Trophoblast cell (in vitro differentiated cells and primary cell): ENCODE measurements around the gene SUCLG2.

Experiments used
- DNase-seq, 2 donors: peaks; one replicate each; pipeline ENCODE4 v3.0.0-alpha.2; 2016
- H2AFZ ChIP-seq: 2 replicates; pipeline ENCODE4 v1.6.1; 2013; ENCODE audit warnings: low read length, moderate library complexity, mild to moderate bottlenecking; ENCODE audit not compliant: insufficient read depth, poor library complexity
- H2AK5ac ChIP-seq: 2 replicates; pipeline ENCODE4 v1.6.1; 2013; ENCODE audit warnings: mild to moderate bottlenecking, low read length
- H2BK120ac ChIP-seq: 2 replicates; pipeline ENCODE4 v1.6.1; 2013; ENCODE audit warnings: low read length, mild to moderate bottlenecking, moderate library complexity; ENCODE audit not compliant: insufficient read depth, poor library complexity
- H2BK12ac ChIP-seq: 2 replicates; pipeline ENCODE4 v1.6.1; 2013; ENCODE audit warnings: mild to moderate bottlenecking, low read length, moderate library complexity
- H2BK5ac ChIP-seq: 2 replicates; pipeline ENCODE4 v1.6.1; 2013; ENCODE audit warnings: low read length, low read depth, moderate library complexity, mild to moderate bottlenecking; ENCODE audit not compliant: poor library complexity
- H3K14ac ChIP-seq: 2 replicates; pipeline ENCODE4 v1.6.1; 2013; ENCODE audit warnings: mild to moderate bottlenecking, low read length
- H3K18ac ChIP-seq: 2 replicates; pipeline ENCODE4 v1.6.1; 2013; ENCODE audit warnings: mild to moderate bottlenecking, low read length
- H3K23ac ChIP-seq: 2 replicates; pipeline ENCODE4 v1.6.1; 2013; ENCODE audit warnings: low read length
- H3K27ac ChIP-seq: 2 replicates; pipeline ENCODE4 v1.5.1; 2013; ENCODE audit warnings: low read depth, mild to moderate bottlenecking, inconsistent platforms, low read length, moderate library complexity
- H3K27me3 ChIP-seq: 2 replicates; pipeline ENCODE4 v1.6.1; 2013; ENCODE audit warnings: inconsistent platforms, mild to moderate bottlenecking, low read length, moderate library complexity; ENCODE audit not compliant: insufficient read depth
- H3K36me3 ChIP-seq, 2 experiments: 1 replicate in 1 of 2; 2 replicates in 1 of 2; pipeline ENCODE4 v1.6.1; 2013; ENCODE audit warnings: low read length in 2 of 2, mild to moderate bottlenecking in 2 of 2, moderate library complexity in 1 of 2; ENCODE audit not compliant: insufficient read depth in 2 of 2, control insufficient read depth in 1 of 2
- H3K4ac ChIP-seq: 2 replicates; pipeline ENCODE4 v1.6.1; 2013; ENCODE audit warnings: low read depth, mild to moderate bottlenecking, low read length, moderate library complexity
- H3K4me1 ChIP-seq, 2 experiments: 1 replicate in 1 of 2; 2 replicates in 1 of 2; pipeline ENCODE4 v1.6.1; 2013; ENCODE audit warnings: low read length in 2 of 2, mild to moderate bottlenecking in 2 of 2, moderate library complexity in 1 of 2; ENCODE audit not compliant: insufficient read depth in 2 of 2, control insufficient read depth in 1 of 2
- H3K4me2 ChIP-seq: 2 replicates; pipeline ENCODE4 v1.6.1; 2013; ENCODE audit warnings: inconsistent platforms, mild to moderate bottlenecking, low read length, moderate library complexity
- H3K4me3 ChIP-seq: 2 replicates; pipeline ENCODE4 v1.5.1; 2013; ENCODE audit warnings: mild to moderate bottlenecking, low read depth, low read length, inconsistent platforms
- H3K79me1 ChIP-seq: one replicate; pipeline ENCODE4 v1.6.1; 2013; ENCODE audit warnings: low read length
- H3K79me2 ChIP-seq: 2 replicates; pipeline ENCODE4 v1.6.1; 2013; ENCODE audit warnings: low read length, mild to moderate bottlenecking; ENCODE audit not compliant: control insufficient read depth, insufficient read depth, poor library complexity
- H3K9ac ChIP-seq: 2 replicates; pipeline ENCODE4 v1.6.1; 2013; ENCODE audit warnings: mild to moderate bottlenecking, low read length
- H3K9me3 ChIP-seq: 2 replicates; pipeline ENCODE4 v1.6.1; 2013; ENCODE audit warnings: low read depth, mild to moderate bottlenecking, control low read depth, inconsistent platforms, low read length; ENCODE audit not compliant: insufficient read depth
- H4K12ac ChIP-seq: 2 replicates; pipeline ENCODE4 v1.6.1; 2013; ENCODE audit warnings: low read depth, mild to moderate bottlenecking, low read length, moderate library complexity
- H4K8ac ChIP-seq: 2 replicates; pipeline ENCODE4 v1.6.1; 2013; ENCODE audit warnings: low read depth, mild to moderate bottlenecking, low read length, moderate library complexity
- H4K91ac ChIP-seq: one replicate; pipeline ENCODE4 v1.6.1; 2013; ENCODE audit warnings: low read depth, mild to moderate bottlenecking, low read length, moderate library complexity
- WGBS: extraction: QIAGEN DNeasy Blood & Tissue Kit; methylation state at CpG from one replicate; pipeline ENCODE4 v1.1.7; 2013; ENCODE audit warnings: missing lambda C conversion rate; ENCODE audit not compliant: insufficient read length, insufficient coverage; ENCODE audit errors: extremely low coverage; 5-methylcytosine and 5-hydroxymethylcytosine counted together

Gene SUCLG2

GRCh38 chr3:67526246-67526645 lies 128.2 kb downstream of the SUCLG2 start:
- Histone ChIP-seq H3K4me2 (no peak overlapping the region), H2BK5ac (no peak overlapping the region), H3K4me1 (no peaks in the 10 kb centered on the region), H3K14ac (no peak overlapping the region), H3K27me3 (no peaks in the 10 kb centered on the region), H2AK5ac (no peak overlapping the region), H2AFZ (no peak overlapping the region), H3K23ac (no peak overlapping the region), H3K9ac (no peak overlapping the region), H3K18ac (no peak overlapping the region), H4K8ac (no peak overlapping the region), H2BK12ac (no peak overlapping the region), H4K91ac (no peak overlapping the region), H3K9me3 (no peaks in the 10 kb centered on the region), H3K79me1 (no peaks in the 10 kb centered on the region), H3K27ac (no peak overlapping the region), H3K4ac (no peak overlapping the region), H3K36me3 (peaks cover 0 to 2% of the 10 kb centered on the region in 2 experiments), H3K4me3 (no peak overlapping the region), H3K79me2 (no peaks in the 10 kb centered on the region), H2BK120ac (no peak overlapping the region), H4K12ac (no peak overlapping the region)
- WGBS = no CpG with 5 or more reads among the region's 2 CpGs
- DNase-seq = peak; percentile 79

- no CpG with 5 or more reads among the region's 6 CpGs for WGBS
- no peak overlapping the region for H2BK120ac ChIP-seq
Measured at GRCh38 chr3:67524046-67524445, 130.4 kb downstream of the SUCLG2 start.

GRCh38 chr3:67522081-67522480 lies 132.3 kb downstream of the SUCLG2 start:
- no CpG with 5 or more reads among the region's 4 CpGs for WGBS
- Histone ChIP-seq H3K4me2 (no peak overlapping the region), H3K27ac (no peak overlapping the region), H3K23ac (no peak overlapping the region), H3K4me1 (no peaks in the 10 kb centered on the region), H3K14ac (no peak overlapping the region), H2BK5ac (no peak overlapping the region), H4K8ac (no peak overlapping the region), H2AFZ (no peak overlapping the region), H3K4me3 (no peak overlapping the region), H3K36me3 (peaks cover 0 to 1% of the 10 kb centered on the region in 2 experiments), H3K4ac (no peak overlapping the region), H3K27me3 (no peaks in the 10 kb centered on the region), H3K18ac (no peak overlapping the region), H3K79me1 (no peaks in the 10 kb centered on the region), H4K91ac (no peak overlapping the region), H2BK12ac (no peak overlapping the region), H4K12ac (no peak overlapping the region), H2AK5ac (no peak overlapping the region), H2BK120ac (no peak overlapping the region), H3K79me2 (no peaks in the 10 kb centered on the region), H3K9me3 (no peaks in the 10 kb centered on the region), H3K9ac (no peak overlapping the region)
- DNase-seq = no peak

More at GRCh38 chr3:67524046-67524445, 130.4 kb downstream of the SUCLG2 start:
- peaks cover 0 to 2% of the 10 kb centered on the region in 2 experiments for H3K36me3 ChIP-seq
- no peak overlapping the region for H4K8ac ChIP-seq
- no peak overlapping the region for H2BK5ac ChIP-seq
- H3K4me2 ChIP-seq = no peak overlapping the region
- no peak overlapping the region for H4K91ac ChIP-seq
- H4K12ac ChIP-seq = no peak overlapping the region
- DNase-seq = peak; percentile 70 to 96
- H3K9ac ChIP-seq = no peak overlapping the region
- H2BK12ac ChIP-seq = no peak overlapping the region
- H3K14ac ChIP-seq = no peak overlapping the region
- no peak overlapping the region for H3K4me3 ChIP-seq
- H3K4me1 ChIP-seq = no peaks in the 10 kb centered on the region
- H3K4ac ChIP-seq = no peak overlapping the region
- no peaks in the 10 kb centered on the region for H3K9me3 ChIP-seq
- H2AK5ac ChIP-seq = no peak overlapping the region
- no peak overlapping the region for H3K18ac ChIP-seq
- no peak overlapping the region for H3K23ac ChIP-seq
- no peaks in the 10 kb centered on the region for H3K27me3 ChIP-seq
- H3K27ac ChIP-seq = no peak overlapping the region
- H3K79me1 ChIP-seq = no peaks in the 10 kb centered on the region
- H2AFZ ChIP-seq = no peak overlapping the region
- H3K79me2 ChIP-seq = no peaks in the 10 kb centered on the region

- no peak overlapping the region for H3K4me2 ChIP-seq
- H3K4ac ChIP-seq = no peak overlapping the region
- H3K18ac ChIP-seq = no peak overlapping the region
- H2BK12ac ChIP-seq = no peak overlapping the region
- no peak overlapping the region for H3K9ac ChIP-seq
- no peaks in the 10 kb centered on the region for H3K79me2 ChIP-seq
- no peak overlapping the region for H2BK120ac ChIP-seq
- H2AK5ac ChIP-seq = no peak overlapping the region
- WGBS = no CpG with 5 or more reads among the region's 5 CpGs
- no peaks in the 10 kb centered on the region for H3K79me1 ChIP-seq
- no peaks in the 10 kb centered on the region for H3K4me1 ChIP-seq
- no peaks in the 10 kb centered on the region for H3K36me3 ChIP-seq
- no peak overlapping the region for H3K23ac ChIP-seq
- no peaks in the 10 kb centered on the region for H3K9me3 ChIP-seq
- H2AFZ ChIP-seq = no peak overlapping the region
- no peak overlapping the region for H4K91ac ChIP-seq
- no peak overlapping the region for H2BK5ac ChIP-seq
- H3K27me3 ChIP-seq = no peaks in the 10 kb centered on the region
- H3K27ac ChIP-seq = no peak overlapping the region
- no peak overlapping the region for H3K14ac ChIP-seq
- H3K4me3 ChIP-seq = no peak overlapping the region
- H4K12ac ChIP-seq = no peak overlapping the region
- no peak overlapping the region for H4K8ac ChIP-seq
- no peak for DNase-seq
Measured at GRCh38 chr3:67521053-67521646, 133.3 kb downstream of the SUCLG2 start.
